ENCODE results near the gene NR2C2.

DNA sequence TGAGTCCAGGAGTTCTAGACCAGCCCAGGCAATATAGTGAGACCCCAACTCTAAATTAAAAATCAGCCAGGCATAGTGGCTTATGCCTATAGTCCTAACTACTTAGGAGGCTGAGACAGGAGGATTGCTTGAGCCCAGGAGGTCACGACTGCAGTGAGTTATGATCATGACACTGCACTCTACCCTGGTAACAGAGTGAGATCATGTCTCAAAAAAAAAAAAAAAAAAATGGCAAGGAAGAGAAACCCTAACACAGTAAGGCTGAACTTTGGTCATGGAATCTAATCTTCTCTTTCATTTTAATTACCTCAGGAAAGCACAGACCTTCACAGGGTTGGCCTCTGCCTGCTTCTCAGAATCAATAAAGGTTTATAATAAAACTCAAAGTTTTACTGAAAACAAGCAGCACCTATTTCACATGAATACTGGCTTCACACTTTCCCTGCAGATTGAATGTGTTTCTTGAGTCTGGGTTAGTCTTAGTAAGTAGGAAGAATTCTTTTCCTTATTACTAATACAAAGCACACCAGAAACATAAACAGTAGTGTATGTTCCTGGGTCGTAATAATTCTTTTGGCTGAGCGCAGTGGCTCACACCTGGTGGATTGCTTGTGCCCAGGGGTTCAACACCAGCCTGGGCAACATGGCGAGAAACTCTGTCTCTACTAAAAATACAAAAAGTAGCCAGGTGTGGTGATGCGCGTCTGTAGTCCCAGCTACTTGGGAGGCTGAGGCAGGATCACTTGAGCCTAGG, 11.6 kb upstream of the NR2C2 start:
- TF ChIP-seq CTCF (IDR thresholded peaks at IDR 0.05) (no peak), EP300 (IDR thresholded peaks at IDR 0.05) (no peak), POLR2A (IDR thresholded peaks at IDR 0.05) (no peak)
